EL (cell line): Measurements from ENCODE around the gene PRICKLE1.

Source experiments
- DNase-seq: peaks from one replicate; pipeline ENCODE4 v3.0.0-alpha.2; 2016

PRICKLE1 gene

DNA sequence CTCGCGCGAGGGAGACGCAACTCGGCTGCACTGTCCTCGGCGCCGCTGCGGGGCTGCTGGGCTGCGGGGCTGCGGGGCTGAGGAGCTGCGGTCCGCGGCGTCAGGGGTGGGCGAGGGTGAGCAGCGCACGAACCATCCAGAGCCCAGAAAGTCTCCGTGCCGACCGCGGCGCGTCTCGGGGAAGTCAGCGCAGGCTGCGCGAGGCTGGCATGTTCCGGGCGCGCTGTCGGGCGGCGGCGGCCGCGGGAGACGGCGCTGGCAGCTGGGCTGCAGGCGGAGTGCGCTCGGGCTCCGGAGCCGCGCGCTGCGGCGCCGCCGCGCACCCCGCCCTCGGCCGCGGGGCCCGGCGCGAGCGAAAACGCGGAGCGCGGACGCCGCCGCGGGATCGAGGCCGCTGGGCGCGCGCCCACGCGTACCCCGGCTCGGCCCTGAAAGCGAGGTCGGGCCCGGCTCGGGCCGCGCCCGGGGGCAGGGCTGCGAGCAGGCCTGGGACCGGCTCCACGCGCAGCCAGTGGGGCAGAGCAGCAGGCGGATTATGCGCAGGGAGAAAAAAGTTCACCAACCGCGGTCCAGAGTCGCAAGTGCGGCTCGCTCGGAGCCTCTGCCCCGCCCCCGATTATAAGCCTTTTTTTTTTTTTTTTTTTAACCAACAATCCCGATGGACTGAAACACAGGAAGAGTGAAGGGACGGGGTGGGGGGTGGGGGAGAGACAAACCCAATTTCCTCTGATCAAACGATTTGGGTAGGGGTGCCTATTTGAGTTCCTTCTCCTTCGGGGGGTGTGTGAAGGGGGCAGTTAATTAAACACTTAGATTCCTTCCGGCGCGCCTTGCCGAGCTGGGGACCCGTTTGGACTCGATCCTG lies at the start of gene PRICKLE1:
PRICKLE1 (minus strand) TSS at position 282 of the 865 bp plus-strand sequence. CDS start 117,230 bp downstream, outside the sequence.
- DNase-seq = peak; percentile 60

DNA sequence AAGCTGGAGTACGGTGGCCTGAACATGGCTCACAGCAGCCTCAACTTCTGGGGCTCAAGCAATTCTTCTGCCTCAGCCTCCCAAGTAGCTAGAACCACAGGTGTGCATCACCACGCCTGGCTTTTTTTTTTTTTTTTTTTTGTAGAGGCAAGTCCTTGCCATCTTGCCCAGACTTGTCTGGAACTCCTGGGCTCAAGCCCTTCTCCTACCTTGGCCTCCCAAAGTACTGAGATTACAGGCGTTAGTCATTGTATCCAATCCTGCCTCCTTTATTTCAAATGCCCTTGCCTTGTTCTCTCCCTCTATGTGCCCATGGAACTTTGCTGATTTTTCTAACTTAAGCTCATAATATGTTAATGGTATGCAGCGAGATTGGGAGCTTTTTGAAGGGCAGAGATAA lies 49.2 kb upstream of the PRICKLE1 start:
- no peak for DNase-seq

- DNase-seq = no peak
Measured at GRCh38 chr12:42638011-42638410, 48.5 kb upstream of the PRICKLE1 start.

GRCh38 chr12:42636993-42637392 lies 47.4 kb upstream of the PRICKLE1 start:
- DNase-seq = no peak

DNA sequence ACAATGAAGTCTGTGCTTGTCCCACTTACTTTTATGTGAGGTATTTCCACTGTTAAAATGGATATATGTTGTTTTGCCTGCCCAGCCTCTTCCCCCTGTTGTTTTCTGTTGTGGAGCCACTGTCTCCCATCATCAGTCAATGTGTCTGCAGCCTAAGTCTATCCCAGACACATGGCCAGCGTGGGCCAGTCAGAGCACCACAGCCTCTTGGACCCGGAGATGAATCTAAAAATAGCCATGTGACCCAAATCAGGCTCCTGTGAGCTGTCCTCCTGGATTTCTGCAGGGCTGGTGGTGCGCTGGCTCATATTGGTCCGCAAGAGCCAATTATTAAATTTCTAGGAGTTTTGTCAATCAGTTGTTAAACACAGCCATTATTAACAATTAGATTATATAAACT lies 44.0 kb upstream of the PRICKLE1 start:
- DNase-seq = no peak

GRCh38 chr12:42631513-42631912 lies 42.0 kb upstream of the PRICKLE1 start:
- DNase-seq = no peak

DNA sequence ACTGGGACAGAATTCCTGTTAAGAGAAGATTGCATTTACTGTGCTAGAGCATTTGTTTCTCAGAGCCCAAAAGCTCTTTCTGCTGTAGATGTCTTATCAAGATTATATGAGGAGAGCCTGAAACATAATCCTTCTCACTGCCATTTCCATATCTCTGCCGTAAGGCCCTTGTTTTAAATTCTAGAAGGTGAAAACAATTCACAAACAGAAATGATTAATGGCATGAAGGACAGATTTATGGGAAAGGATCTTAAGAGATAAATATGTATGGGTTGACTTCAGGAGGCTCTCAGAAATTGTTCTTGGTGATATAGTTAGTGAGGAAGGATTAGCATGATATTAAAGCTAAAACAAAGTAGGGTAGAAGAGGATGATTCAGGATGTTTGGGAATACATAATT lies 40.8 kb upstream of the PRICKLE1 start:
- DNase-seq = no peak

GRCh38 chr12:42627151-42627550 lies 37.6 kb upstream of the PRICKLE1 start:
- DNase-seq = no peak

GRCh38 chr12:42625611-42626010 lies 36.1 kb upstream of the PRICKLE1 start:
- no peak for DNase-seq

DNA sequence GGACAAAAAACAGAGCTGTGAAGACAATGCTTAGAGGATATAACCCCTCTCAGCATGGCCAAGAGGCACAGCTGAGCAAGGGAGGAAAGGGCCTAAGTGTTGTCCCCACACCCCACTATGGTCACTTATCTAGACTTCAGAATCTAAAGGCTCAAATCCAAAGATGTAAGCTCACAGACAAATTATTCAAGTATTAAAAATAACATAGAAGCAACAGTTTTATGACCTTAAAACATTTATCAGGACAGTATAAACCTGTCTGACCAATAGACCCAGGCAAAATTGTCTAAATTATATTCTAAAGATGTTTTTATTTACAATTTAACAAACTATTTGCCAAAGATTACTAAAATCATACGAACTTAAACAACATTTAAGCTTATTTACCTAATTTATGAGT lies 28.1 kb upstream of the PRICKLE1 start:
- no peak for DNase-seq

GRCh38 chr12:42615006-42615405 lies 25.5 kb upstream of the PRICKLE1 start:
- no peak for DNase-seq

DNA sequence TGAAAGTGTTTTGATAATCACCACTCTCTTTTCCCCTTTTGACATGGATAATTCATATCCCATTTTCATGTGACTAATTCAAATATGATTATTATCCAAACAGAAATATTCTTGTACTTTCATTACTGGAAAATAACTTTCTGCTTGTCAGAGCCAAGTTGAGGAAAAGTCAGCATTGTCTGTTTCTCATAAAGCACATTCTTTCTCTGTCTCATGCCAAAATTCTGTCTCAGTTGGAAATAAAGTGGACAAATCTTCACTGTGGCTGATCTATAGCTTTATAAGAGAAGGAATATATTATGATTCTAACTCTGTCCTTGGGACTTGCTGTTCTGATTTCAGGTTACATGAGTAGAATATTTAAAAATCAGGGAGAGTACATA lies 22.7 kb upstream of the PRICKLE1 start:
- no peak for DNase-seq

- no peak for DNase-seq
Measured at GRCh38 chr12:42611571-42612230, 22.2 kb upstream of the PRICKLE1 start.

- DNase-seq = peak; percentile 54
Measured at GRCh38 chr12:42609605-42610004, 20.1 kb upstream of the PRICKLE1 start.

DNA sequence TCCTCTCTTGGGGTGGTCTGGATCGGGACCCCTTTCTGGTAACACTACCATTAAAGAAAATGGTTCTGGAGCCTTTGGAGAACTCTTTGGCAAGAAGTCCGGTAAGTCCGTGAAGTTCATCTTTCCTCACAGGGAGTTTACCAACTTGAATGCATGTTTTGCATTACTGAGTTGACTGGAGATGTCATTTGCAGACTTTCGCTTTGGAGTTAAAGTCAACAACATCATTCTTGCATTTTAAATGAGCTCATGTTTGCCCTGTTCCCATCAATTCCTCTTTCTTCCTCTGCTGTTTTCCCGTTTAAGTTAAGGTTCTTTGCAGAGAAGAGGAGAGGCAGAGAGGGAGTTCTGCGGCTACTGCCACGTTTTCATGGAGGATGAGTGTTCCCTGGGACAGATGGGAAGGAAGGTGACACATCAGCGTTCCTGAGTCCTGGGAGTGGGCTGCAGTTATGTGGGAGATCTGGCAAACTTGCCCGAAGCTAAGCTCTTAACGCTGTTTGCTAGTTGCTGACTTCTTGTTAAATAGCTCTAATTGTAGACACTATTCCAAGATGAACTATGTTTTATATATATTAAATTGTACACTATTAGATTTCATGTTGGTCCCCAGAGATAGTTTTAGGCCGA lies 18.8 kb upstream of the PRICKLE1 start:
- no peak for DNase-seq

- no peak for DNase-seq
Measured at GRCh38 chr12:42607584-42608058, 18.1 kb upstream of the PRICKLE1 start.

GRCh38 chr12:42606471-42606870 lies 16.9 kb upstream of the PRICKLE1 start:
- DNase-seq = no peak

DNA sequence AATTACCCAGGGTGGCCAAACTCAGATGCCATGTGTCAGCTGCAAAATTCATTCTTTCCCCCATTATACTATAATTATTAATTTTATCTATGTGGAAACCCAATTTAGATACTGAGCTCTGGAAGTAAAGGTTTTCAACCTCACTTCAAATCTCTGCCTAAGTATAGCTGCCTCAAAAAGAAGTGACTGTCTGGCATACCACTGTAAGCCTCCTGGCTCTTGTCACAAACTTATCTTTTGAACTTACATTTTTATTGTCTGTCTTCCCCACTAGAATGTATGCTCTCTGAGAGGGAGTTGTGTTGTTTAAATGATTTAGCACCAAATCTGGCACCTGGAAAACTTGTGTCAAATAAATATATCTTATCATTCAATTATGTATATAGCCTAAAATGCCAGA lies 16.1 kb upstream of the PRICKLE1 start:
- no peak for DNase-seq

- no peak for DNase-seq
Measured at GRCh38 chr12:42603246-42603990, 13.9 kb upstream of the PRICKLE1 start.

- no peak for DNase-seq
Measured at GRCh38 chr12:42593874-42594273, 4.3 kb upstream of the PRICKLE1 start.

DNA sequence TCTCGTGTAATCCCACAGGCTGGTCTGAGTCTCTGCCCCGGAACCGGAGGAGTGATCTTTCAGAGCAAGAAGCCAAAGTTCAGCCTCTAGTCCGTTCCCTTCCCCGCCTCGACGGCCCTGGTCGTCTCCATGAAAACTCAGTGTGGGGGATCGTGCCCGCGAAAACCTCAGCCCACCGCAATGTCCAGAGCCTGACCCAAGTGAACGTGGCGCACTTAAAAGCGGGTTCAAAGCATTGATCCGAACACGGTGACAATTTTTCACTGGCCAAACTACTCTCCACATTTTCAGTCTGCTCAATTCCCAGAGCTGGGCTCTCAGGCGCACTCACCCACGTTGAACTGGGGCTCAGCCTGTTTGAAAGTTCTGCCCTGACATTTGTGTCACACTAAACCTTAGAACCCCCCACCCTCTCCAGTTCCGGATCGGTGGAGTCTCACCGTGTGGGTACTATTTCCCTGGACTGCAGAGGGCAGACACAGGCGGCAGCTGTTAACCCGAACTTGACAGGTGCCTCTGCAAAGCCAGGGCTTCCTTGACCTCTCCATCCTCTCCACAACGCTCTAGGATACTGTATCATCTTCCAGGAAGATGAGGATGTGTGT lies 886 bp upstream of the PRICKLE1 start:
- peak; percentile 33 for DNase-seq
